Effector memory CD8-positive, alpha-beta T cell (primary cell): Measurements from ENCODE around the gene NHERF2.

Experiments
- ATAC-seq: fragments of 150-1000 bp; cut with Tn5 transposase; replicated peaks from 2 replicates; pipeline ENCODE4 v1.10.0; 2021; ENCODE audit warnings: mild to moderate bottlenecking, moderate library complexity
- DNase-seq, 3 experiments: peaks; one replicate each; pipeline ENCODE4 v3.0.0; 2021
- H3K27ac Mint-ChIP-seq, 2 donors: one replicate each; pipeline ENCODE4 v1.8.0; 2022; ENCODE audit warnings: mild to moderate bottlenecking in 2 of 2, mixed read lengths in 2 of 2, moderate library complexity in 2 of 2
- H3K27me3 Mint-ChIP-seq, 2 donors: one replicate each; pipeline ENCODE4 v1.8.0; 2022; ENCODE audit warnings: mixed read lengths in 2 of 2
- H3K36me3 Mint-ChIP-seq: one replicate; pipeline ENCODE4 v1.8.0; 2022; ENCODE audit warnings: mild to moderate bottlenecking, moderate library complexity, mixed read lengths; ENCODE audit not compliant: insufficient read depth
- H3K4me1 Mint-ChIP-seq, 2 donors: one replicate each; pipeline ENCODE4 v1.8.0; 2022; ENCODE audit warnings: low read depth in 2 of 2, mixed read lengths in 2 of 2
- H3K4me3 Mint-ChIP-seq, 2 donors: one replicate each; pipeline ENCODE4 v1.8.0; 2022; ENCODE audit warnings: mild to moderate bottlenecking in 2 of 2, mixed read lengths in 2 of 2, moderate library complexity in 2 of 2
- H3K9me3 Mint-ChIP-seq, 2 donors: one replicate each; pipeline ENCODE4 v1.8.0; 2022; ENCODE audit warnings: mixed read lengths in 2 of 2

Gene NHERF2

GRCh38 chr16:2019518-2019920 lies 7.2 kb upstream of the NHERF2 start, which contains the start of gene NPW:
TSS of gene NPW (plus strand) at chr16:2019785.
- Mint-ChIP-seq H3K27ac (peak within 1 kb of the TSS in 1 of 2 donors; percentile 49), H3K4me1 (peaks cover 8 to 9% of the 10 kb centered on the region in 2 donors), H3K9me3 (no peaks in the 10 kb centered on the region), H3K4me3 (no peak within 1 kb of the TSS), H3K36me3 (peaks cover 8% of the 10 kb centered on the region), H3K27me3 (peaks cover 19 to 48% of the 10 kb centered on the region in 2 donors)
- ATAC-seq (no peak), DNase-seq (no peak)

DNA sequence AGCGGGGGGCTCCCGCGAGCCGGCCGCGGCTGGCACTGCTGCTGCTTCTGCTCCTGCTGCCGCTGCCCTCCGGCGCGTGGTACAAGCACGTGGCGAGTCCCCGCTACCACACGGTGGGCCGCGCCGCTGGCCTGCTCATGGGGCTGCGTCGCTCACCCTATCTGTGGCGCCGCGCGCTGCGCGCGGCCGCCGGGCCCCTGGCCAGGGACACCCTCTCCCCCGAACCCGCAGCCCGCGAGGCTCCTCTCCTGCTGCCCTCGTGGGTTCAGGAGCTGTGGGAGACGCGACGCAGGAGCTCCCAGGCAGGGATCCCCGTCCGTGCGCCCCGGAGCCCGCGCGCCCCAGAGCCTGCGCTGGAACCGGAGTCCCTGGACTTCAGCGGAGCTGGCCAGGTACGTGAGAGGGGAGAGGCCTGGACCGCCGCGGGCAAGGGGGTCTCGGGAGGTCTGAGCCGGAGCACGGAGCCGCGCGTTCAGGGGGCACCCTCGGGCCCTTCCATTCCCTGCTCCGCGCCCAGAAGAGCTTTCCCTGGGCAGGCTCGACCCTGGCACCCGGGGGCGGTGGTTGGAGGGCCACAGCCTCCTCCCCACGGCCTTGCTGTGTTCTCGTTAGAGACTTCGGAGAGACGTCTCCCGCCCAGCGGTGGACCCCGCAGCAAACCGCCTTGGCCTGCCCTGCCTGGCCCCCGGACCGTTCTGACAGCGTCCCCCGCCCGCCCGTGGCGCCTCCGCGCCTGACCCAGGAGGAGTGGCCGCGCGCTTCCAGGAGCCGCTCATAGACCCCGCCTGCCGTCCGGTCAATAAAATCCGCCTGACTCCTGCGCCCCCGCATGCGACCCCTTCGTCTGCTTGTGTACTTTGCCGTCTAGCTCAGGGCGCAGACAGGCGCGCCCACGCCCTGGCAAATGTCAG lies 6.5 kb upstream of the NHERF2 start:
- H3K9me3 Mint-ChIP-seq, result no peaks in the 10 kb centered on the region
- peaks cover 6% of the 10 kb centered on the region for H3K36me3 Mint-ChIP-seq
- peaks cover 8 to 9% of the 10 kb centered on the region in 2 donors for H3K4me1 Mint-ChIP-seq
- H3K27me3 Mint-ChIP-seq, result peaks cover 19 to 48% of the 10 kb centered on the region in 2 donors
- no peak for DNase-seq
- H3K4me3 Mint-ChIP-seq, result no peak overlapping the region
- peak overlapping the region in 1 of 2 donors; percentile 49 for H3K27ac Mint-ChIP-seq
- ATAC-seq, result no peak

- Mint-ChIP-seq H3K27me3 (peaks cover 19 to 46% of the 10 kb centered on the region in 2 donors), H3K4me1 (peaks cover 8 to 9% of the 10 kb centered on the region in 2 donors), H3K4me3 (peak overlapping the region; percentile 78 to 81), H3K9me3 (no peaks in the 10 kb centered on the region), H3K36me3 (peaks cover 3% of the 10 kb centered on the region), H3K27ac (no peak overlapping the region)
- DNase-seq, result no peak
- ATAC-seq, result peak; percentile 16
These were observed 4.0 kb upstream of the NHERF2 start for GRCh38 chr16:2022723-2023091.

GRCh38 chr16:2023092-2024031 lies 3.3 kb upstream of the NHERF2 start:
- H3K36me3 Mint-ChIP-seq, result peaks cover 3% of the 10 kb centered on the region
- H3K9me3 Mint-ChIP-seq, result no peaks in the 10 kb centered on the region
- ATAC-seq (peak; percentile 83), DNase-seq (peak; percentile 93 to 96 (median 96))
- no peak overlapping the region for H3K27ac Mint-ChIP-seq
- peak overlapping the region; percentile 78 to 81 for H3K4me3 Mint-ChIP-seq
- H3K4me1 Mint-ChIP-seq, result peaks cover 9 to 12% of the 10 kb centered on the region in 2 donors
- peaks cover 19 to 40% of the 10 kb centered on the region in 2 donors for H3K27me3 Mint-ChIP-seq

DNA sequence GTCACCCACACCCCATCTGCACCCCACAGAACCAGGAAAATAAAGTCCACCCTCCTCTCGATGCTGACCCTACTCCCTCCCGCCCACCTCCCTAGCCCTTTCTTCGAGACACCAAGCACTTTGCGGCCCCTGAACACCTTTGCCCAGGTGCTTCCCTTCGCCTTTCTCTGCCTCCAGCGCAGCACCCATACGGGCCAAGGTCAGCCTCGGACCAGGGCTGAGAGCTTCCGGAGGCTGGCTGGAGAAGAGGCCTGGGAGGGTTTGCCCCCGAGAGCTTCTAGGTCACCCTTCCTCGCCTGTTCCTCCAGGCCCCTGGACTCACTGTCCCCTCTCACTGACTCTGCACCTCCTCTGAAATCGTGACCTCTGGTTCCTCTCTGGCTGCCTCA lies 2.7 kb upstream of the NHERF2 start:
- peaks cover 19 to 33% of the 10 kb centered on the region in 2 donors for H3K27me3 Mint-ChIP-seq
- H3K36me3 Mint-ChIP-seq, result peaks cover 3% of the 10 kb centered on the region
- no peak overlapping the region for H3K4me3 Mint-ChIP-seq
- DNase-seq, result no peak
- H3K4me1 Mint-ChIP-seq, result peaks cover 9 to 12% of the 10 kb centered on the region in 2 donors
- no peak for ATAC-seq
- no peaks in the 10 kb centered on the region for H3K9me3 Mint-ChIP-seq
- H3K27ac Mint-ChIP-seq, result no peak overlapping the region

DNA sequence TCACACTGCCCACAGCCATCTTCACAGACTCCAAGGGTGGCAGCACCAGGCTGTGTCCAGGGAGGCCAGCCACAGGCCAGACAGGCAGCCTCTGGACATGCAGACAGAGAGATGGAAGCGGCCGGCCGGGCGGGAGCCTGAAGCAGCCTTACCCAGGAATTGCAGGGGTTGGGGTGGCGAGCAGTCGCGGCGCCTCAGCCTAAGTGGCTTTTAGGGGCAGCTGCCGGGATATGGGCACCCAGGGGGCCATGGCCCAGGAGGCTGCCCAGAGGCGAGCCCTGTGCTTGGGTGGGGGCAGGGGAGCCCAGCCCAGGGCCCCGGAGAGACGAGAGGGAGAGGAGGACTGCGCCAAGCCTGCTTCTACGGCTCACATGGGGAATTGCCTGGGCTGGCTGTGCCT lies 1.5 kb upstream of the NHERF2 start:
- ATAC-seq (no peak), DNase-seq (no peak)
- Mint-ChIP-seq H3K4me1 (peaks cover 9 to 12% of the 10 kb centered on the region in 2 donors), H3K27me3 (peaks cover 19 to 29% of the 10 kb centered on the region in 2 donors), H3K4me3 (peak overlapping the region; percentile 59 to 66), H3K36me3 (peaks cover 3% of the 10 kb centered on the region), H3K9me3 (no peaks in the 10 kb centered on the region), H3K27ac (no peak overlapping the region)

DNA sequence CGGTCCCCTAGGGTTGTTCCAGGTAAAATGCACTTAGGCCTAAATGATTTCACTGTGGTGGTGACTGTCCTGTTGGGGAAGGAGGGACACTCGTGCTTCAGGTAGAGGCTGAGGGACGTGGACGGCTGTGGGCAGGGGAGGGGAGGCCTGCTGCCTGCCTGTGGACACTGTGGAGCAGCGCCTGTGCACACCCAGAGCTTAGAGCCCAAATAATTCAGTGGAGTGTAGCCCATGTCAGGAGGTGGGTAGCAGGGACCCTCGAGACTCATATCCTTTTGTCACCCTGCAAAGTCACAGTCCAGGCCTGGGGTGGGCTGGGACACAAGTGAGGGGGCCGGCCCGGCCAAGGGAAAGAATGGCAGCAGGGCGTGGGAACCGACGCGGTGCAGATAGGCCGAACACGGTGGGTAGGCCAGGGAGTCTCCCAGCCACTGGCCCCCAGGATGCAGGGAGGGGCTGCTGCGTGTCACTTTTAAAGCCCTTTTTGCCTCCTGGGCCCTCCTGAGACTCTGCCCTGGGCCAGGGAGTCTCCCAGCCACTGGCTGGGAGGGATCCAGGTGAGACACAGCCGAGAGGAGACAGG lies 733 bp upstream of the NHERF2 start:
- Mint-ChIP-seq H3K9me3 (no peaks in the 10 kb centered on the region), H3K27ac (no peak overlapping the region)
- no peak for ATAC-seq

DNA sequence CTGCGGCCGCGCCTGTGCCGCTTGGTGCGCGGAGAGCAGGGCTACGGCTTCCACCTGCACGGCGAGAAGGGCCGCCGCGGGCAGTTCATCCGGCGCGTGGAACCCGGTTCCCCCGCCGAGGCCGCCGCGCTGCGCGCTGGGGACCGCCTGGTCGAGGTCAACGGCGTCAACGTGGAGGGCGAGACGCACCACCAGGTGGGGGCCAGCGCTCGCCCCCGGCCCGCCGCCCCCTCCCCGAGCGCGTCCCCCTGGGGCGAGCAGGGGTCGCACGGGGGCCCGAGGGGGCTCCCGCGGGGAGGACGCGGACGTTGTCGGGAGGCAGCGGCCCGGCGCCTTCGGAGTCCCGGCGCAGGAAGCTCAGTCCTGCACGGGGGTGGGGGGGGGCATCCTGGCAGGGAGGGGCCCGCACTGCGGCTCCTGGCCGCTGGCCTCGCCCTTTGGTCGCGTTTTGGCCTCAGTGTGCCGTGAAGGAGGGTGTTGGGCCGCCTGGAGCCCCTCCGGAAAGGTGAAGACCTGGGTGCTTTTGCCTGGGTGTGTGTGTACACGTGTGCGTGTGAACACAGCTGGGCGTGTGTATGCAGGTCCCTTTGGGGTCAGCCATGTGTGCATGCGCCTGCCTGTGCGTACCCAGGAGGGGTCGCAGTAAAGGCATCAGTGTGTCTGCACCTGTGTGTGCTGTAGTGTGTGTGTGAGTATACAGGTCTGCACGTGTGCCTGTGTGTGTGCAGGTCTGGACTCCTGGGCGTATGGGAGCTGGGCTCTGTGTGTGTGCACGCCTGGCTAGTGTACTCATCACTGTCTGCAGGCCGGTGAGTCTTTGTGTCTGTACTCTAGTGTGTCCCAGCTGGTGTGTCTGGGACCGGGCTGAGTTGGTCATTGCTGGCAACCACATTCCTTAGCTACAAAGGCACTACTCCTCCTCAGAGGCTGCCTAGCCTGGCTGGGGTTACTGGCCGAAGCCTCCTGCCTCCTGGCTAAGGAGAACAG lies 615 bp downstream of the NHERF2 start:
- Mint-ChIP-seq H3K4me3 (peak overlapping the region; percentile 59 to 70), H3K27me3 (peaks cover 7 to 8% of the 10 kb centered on the region in 2 donors), H3K9me3 (no peaks in the 10 kb centered on the region), H3K36me3 (no peaks in the 10 kb centered on the region), H3K4me1 (peaks cover 9 to 10% of the 10 kb centered on the region in 2 donors), H3K27ac (no peak overlapping the region)
- ATAC-seq (peak; percentile 27), DNase-seq (no peak)

More for the DNA sequence above, 733 bp upstream of the NHERF2 start:
- peaks cover 14 to 22% of the 10 kb centered on the region in 2 donors for H3K27me3 Mint-ChIP-seq
- peak overlapping the region; percentile 59 to 66 for H3K4me3 Mint-ChIP-seq
- H3K36me3 Mint-ChIP-seq, result peaks cover 2% of the 10 kb centered on the region
- no peak for DNase-seq
- H3K4me1 Mint-ChIP-seq, result peaks cover 9 to 10% of the 10 kb centered on the region in 2 donors

- ATAC-seq (no peak), DNase-seq (no peak)
- Mint-ChIP-seq H3K27ac (no peak overlapping the region), H3K4me3 (peak overlapping the region; percentile 59 to 70), H3K36me3 (no peaks in the 10 kb centered on the region), H3K4me1 (peaks cover under 1 to 6% of the 10 kb centered on the region in 2 donors), H3K9me3 (no peaks in the 10 kb centered on the region), H3K27me3 (peaks cover under 1% of the 10 kb centered on the region in 2 donors)
These were observed 1.4 kb downstream of the NHERF2 start for GRCh38 chr16:2028146-2028545.

- H3K27me3 Mint-ChIP-seq, result no peaks in the 10 kb centered on the region
- H3K4me3 Mint-ChIP-seq, result no peak overlapping the region
- H3K27ac Mint-ChIP-seq, result no peak overlapping the region
- peaks cover 0 to 6% of the 10 kb centered on the region in 2 donors for H3K4me1 Mint-ChIP-seq
- H3K9me3 Mint-ChIP-seq, result no peaks in the 10 kb centered on the region
- ATAC-seq (no peak), DNase-seq (no peak)
- H3K36me3 Mint-ChIP-seq, result no peaks in the 10 kb centered on the region
These were observed 2.0 kb downstream of the NHERF2 start for GRCh38 chr16:2028620-2029220.

DNA sequence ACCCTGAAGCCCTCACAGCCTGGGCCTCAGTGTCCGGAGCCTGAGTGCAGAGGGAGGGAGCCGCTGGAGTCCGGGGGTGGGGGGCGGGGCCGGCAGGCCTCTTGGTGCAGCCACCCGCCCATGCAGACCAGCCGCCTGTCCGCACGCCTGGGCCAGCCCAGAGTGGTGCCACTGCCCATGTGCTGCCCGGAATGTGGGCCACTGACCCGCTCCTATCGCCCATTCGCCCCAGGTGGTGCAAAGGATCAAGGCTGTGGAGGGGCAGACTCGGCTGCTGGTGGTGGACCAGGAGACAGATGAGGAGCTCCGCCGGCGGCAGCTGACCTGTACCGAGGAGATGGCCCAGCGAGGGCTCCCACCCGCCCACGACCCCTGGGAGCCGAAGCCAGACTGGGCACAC lies 2.6 kb downstream of the NHERF2 start:
- no peak for ATAC-seq
- Mint-ChIP-seq H3K4me3 (no peak overlapping the region), H3K4me1 (peaks cover 0 to 4% of the 10 kb centered on the region in 2 donors), H3K27ac (no peak overlapping the region), H3K36me3 (no peaks in the 10 kb centered on the region), H3K9me3 (no peaks in the 10 kb centered on the region), H3K27me3 (no peaks in the 10 kb centered on the region)
- no peak for DNase-seq

- no peak overlapping the region for H3K27ac Mint-ChIP-seq
- no peaks in the 10 kb centered on the region for H3K36me3 Mint-ChIP-seq
- ATAC-seq (no peak), DNase-seq (no peak)
- H3K4me3 Mint-ChIP-seq, result no peak overlapping the region
- H3K27me3 Mint-ChIP-seq, result no peaks in the 10 kb centered on the region
- no peaks in the 10 kb centered on the region for H3K9me3 Mint-ChIP-seq
- H3K4me1 Mint-ChIP-seq, result peaks cover 0 to 4% of the 10 kb centered on the region in 2 donors
These were observed 3.3 kb downstream of the NHERF2 start for GRCh38 chr16:2030036-2030435.
